ENCODE results near the gene ADAMTSL3.
"Not testable (repeated sequence)": the region's sequence is repeated elsewhere in the genome, so short reads cannot be mapped to it uniquely, and the experiment has no call there.

ADAMTSL3 gene

DNA sequence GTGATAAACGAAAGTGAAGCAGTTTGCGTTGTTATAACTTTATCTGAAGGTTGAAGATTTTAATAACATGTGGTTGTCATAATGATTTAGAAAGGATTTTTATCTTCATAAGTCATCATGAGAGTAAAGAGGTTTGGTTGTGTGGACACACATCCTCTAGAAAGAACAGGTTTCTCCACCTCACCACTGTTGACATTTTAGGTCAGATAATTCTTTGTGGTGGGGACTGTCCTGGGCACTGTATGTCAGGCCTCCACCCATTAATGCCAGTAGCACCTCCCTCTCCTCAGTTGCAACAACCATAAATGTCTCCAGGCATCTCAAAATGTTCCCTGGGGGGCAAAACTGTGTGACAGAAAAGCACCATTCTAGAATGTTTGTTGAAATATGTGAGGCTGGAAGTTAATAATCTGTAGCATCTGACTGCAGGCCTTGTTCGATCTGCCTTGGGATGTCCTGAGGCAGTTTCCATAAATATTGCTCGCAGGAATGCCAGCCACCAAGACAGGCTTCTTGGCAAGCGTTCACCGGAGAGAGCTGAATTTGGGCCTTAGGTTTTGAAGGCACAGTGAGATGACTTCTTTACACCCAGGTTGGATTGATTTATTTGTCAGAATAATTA is 100.1 kb downstream of the ADAMTSL3 start:
- DNase-seq, result no peak

DNA sequence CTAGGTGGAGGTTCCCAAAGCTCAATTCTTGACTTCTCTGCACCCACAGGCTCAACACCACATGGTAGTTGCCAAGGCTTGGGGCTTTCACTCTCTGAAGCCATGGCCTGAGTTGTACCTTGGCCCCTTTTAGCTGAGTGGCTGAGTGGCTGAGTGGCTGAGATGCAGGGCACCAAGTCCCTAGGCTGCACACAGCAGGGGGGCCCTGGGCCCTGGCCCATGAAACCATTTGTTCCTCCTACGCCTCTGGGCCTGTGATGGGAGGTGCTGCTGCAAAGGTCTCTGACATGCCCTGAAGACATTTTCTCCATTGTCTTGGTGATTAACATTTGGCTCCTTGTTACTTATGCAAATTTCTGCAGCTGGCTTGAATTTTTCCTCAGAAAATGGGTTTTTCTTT is 103.4 kb downstream of the ADAMTSL3 start:
- DNase-seq, result not testable (repeated sequence)

DNA sequence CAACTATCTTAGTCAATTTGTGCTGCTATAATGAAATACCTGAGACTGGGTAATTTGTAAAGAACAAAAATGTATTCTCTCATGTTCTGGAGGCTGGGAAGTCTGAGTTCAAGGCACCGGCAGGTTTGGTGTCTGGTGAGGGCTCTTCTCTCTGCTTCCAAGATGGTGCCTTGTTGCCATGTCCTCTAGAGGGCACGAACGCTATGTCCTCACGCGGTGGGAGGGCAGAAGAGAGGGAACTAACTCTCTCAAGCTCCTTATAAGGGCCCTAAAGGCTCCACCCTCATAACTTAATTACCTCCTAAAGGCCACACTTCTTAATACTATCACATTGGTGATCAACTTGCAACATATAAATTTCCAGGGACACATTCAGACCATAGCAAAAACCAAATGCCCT is 108.4 kb downstream of the ADAMTSL3 start:
- no peak for DNase-seq

DNA sequence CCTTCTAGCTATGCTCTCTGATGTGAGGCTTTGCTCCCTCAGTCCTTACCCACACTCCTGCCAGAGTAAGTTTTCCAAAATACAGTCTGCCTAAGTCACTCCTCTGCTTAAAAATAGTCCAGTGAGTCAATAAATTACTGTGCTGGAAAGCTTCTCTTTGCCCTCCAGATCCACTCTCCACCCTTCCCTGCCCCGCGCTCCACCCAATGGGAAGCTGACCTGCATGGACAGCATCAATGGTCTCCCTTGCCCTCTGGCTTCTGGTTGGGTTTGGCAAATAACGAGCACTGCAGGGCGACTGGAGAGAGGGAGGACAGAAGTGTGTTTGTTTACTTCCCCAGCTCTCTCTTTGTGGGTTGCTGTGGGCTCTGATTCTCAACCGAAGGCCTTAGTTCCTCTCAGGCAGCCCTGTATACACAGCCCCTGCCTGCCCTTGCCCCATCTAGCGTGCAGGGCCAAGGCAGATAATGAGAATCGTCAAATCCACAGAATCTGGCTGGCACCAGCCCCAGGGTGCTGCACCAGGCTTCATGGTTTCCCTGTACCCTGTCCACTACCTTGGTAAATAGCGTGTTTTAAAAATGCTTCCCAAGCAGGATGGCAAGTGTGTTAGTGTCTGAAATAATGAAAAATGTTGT is 110.4 kb downstream of the ADAMTSL3 start:
- no peak for DNase-seq

DNA sequence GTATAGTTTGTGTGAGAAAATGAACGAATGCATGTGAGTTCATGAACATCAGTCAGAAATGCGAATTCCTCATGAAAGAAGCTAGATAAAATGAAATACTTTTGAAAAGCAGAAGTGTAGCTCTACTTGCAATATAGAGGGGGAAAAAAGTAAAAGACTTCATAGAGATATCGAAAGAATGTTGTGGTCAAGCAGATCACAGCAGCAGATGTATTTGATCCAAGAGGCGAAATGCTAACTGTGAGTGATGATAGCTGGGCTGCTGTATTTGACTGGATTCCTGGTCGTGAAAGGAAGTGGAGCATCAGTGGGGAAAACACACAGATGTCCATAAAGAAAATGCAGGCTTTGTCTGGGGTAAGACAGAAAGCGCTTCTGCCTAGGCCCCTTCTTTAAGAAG is 112.4 kb downstream of the ADAMTSL3 start:
- no peak for DNase-seq

DNA sequence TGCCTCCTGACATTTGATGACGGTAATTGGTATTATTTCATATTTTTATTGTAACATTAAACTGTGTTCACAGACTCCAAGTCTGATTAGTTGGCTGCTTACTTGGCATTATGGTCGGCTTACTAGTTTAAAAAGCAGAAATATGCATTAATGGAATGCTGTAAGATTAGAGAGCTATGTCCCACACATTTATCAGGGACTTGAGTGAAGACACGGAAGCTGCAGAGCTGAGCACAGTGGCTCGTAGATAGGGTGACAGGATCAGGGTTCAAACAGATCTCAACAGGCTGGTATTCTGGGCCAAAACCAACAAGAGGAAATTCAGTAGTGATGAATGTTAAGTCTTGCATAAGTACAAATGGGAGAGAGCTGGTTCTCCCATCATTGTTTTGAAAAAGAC is 113.8 kb downstream of the ADAMTSL3 start:
- DNase-seq, result no peak

DNA sequence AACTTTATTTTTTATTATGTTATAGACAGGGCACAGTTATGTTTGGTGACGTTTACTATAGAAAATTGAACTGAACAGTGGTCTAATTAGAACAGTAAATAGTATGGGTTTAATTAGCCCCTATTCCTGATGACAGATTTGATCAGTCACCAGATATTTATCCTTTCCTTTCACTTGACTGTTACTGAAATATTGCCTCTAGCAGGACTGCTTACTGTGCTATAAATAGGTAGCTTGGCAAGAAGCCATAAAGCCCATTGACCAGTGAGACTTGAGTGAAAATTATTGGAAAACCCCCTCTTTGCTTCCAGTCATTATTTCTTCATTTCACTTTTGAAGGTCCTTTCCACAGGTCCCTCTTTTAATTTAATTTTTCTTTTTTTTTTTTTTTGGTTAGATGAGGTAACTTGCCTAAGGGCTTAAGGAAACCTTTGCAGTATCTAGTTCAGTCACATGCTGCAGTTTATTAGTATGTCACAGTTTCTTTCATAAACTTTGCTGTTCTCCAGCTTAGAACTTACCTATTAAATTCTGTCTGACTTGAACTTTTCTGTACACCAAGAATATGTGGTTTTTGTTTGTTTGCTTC is 115.6 kb downstream of the ADAMTSL3 start:
- no peak for DNase-seq

DNA sequence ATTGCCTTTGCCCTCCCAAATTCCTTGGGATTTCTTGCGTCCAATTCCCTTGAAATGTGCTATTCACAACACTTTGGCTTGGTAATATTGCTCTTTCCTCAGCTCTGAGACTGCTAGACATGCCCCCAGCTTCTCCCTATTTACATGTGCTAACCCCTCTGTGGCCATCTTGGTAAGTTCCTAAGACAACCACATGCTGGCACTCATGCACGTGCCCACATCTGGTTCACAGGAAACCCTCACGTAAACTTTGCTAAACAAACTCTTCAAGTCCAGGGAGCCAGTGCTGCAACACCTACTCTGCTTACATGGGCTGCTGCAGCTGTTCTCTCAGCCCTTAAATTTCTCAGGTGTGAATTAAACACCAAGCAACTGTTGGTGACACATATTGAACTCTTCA is 121.8 kb downstream of the ADAMTSL3 start:
- DNase-seq, result no peak

DNA sequence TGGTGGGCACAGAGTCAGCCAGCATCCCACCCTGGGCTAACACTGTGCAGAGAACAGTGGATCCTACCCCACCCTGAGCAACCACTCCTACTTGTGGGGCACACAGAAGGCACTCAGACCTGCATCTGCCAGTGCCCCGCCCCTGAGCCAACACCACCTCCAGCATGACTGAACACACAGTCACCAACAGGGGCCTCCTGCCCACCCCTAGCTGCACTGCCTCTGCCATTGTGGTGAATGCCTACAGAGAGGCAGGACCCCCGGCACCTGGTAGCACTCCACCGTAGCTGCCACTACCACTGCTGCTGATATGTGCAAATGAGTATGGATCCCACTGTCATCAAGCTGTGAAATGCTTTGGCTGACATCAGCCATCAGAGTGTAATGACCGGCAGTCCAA is 123.1 kb downstream of the ADAMTSL3 start:
- DNase-seq, result no peak

DNA sequence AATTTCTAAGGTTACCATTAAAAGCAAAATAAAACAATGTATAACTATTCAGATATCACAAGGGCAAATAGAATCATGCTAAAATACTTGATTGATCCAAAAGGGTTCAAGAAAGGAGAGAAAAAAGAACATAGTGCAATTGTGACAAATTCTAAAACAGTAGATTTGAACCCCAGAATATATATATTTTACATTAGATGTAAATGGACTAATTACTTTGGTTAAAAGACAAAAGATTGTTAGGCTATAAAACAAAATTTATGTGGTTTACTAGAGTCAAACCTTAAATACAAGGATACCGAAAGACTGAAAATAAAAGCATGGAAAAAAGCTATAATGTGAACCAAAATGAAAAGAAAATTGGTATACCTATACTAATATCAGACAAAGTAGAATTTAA is 129.3 kb downstream of the ADAMTSL3 start:
- no peak for DNase-seq

DNA sequence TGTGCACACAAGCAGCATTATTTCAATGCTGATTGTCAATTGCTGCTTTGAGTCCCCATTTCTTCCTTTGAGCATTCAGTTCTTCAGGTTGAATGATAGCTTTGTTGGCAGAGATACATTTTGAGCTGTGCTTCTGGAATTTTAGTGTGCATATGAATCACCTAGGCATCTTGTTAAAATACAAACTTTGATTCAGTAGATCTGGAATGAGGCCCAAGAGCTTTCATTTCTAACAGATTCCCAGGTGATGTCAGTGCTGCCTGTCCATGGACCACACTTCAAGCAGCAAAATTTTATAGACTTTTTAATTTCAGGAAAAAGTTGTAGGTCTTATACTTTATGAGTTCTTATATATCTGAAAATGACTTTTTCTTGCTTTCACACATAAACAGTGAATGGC is 131.1 kb downstream of the ADAMTSL3 start:
- no peak for DNase-seq

DNA sequence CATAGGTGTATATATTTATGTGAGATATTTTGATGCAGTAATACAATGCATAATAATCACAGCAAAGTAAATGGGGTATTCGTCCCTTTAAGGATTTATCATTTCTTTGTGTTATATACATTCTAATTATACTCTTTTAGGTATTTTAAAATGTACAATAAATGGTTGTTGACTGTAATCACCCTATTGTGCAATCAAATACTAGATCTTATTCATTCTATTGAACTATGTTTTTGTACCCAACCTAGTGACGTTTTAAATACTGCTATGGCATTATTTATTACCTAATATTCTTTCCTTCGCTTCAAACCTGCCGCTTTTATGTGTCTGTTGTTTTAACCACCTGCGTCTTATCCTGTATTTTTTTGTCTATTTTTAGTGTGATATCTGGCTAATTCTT is 132.4 kb downstream of the ADAMTSL3 start:
- no peak for DNase-seq

DNA sequence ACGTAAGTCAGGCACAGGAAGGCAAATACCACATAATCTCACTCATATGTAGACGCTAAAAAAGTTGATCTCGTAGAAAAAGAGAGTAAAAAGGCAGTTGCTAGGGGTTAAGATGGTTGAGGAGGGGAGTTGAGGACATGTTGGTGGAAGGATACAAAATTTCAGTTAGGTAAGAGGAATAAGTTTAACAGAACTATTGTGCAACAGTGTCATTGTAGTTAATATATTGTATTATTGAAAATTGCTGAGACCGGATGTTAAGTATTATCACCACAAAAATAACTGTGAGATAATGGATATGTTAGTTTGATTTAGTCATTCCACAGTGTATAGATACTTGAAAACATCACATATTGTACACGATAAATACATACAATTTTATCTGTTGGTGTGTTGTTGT is 139.1 kb downstream of the ADAMTSL3 start:
- no peak for DNase-seq

DNA sequence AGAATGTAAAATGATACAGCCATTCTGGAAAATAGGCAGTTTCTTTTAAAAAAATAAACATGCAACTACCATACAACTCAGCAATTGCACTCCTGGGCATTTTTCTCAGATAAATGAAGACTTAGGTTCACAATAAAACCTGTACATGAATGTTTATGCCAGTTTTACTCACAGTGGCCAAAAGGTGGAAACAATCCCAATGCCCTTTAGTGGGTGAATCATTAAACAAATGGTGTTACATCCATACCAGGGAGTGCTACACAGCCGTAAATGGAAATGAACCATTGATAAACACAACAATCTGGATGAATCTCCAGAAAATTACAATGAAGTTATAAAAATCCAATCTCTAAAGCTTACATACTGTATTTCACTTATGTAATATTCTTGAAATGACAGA is 140.3 kb downstream of the ADAMTSL3 start:
- DNase-seq, result no peak

DNA sequence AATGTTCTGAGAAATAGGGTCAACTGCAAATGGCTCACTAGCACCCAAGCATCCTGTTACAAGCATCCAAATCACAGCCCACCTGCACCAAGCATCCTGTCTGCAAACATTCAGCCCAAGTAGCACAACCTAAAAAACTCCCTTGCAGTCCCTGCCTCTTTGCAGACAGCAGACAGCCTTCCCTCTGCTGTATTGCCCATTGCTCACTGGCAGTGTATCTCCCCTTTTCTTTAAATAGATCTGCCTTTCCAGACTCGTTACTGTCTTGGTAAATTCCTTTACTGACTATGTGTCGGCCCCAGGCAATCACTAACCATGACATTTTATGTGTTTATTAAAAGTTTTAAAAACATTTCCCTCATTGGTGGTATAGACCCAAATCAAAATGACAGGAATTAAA is 155.4 kb downstream of the ADAMTSL3 start:
- DNase-seq, result no peak

DNA sequence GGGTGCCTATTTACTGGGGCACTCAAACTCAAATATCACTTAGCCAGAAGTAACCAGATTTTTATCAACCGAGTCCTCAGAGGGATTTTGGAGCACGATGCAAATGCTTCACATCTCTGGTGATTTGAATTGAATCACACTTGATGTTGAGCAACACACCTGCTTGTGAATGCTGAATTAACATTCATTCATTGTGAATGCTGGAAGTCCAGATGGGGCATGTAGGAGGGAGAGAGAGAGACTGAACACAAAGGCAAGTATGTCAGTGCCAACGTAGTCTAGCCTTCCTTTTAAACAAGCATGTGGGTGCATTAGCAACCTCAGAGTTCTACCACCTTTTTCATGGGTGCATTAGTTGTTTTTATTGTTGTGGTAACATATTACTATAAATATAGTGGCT is 156.2 kb downstream of the ADAMTSL3 start:
- DNase-seq, result no peak

DNA sequence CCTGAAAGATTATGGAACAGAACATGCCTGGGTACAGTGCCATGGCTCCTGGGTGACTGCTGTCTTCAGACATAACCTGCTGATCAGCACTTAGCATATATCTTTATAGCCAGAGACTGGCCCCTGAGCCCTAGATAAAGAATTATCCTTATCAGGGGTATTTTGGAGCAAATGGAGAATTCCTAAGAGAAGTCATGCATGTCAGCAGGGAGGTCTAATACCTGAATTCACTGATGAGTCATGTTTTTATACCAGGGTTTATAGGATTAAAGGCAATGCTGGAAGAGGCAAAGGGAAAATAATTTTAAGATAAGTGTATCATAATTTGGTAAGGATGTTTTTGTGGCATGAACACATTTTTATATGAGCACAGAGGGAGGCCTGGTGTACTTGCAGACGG is 159.8 kb downstream of the ADAMTSL3 start:
- no peak for DNase-seq

DNA sequence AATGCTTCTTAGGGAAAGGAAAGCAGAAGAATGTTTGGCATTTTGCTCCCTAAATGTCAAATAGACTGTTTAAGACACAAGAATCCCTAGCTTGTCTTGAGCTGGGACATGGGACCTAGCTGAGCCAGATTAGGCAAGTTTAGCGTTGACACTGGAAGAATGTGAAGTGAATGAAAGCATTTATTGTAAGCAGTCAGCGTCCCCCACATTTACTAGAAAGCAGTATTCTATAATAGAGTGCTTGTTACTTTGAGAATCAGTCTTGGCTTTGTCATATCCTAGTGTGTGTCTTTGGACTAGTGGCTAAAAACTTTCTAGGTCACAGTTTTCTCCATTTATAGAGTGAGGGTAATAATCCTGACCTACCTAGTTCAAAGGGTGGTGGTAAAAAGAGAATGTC is 161.6 kb downstream of the ADAMTSL3 start:
- no peak for DNase-seq

DNA sequence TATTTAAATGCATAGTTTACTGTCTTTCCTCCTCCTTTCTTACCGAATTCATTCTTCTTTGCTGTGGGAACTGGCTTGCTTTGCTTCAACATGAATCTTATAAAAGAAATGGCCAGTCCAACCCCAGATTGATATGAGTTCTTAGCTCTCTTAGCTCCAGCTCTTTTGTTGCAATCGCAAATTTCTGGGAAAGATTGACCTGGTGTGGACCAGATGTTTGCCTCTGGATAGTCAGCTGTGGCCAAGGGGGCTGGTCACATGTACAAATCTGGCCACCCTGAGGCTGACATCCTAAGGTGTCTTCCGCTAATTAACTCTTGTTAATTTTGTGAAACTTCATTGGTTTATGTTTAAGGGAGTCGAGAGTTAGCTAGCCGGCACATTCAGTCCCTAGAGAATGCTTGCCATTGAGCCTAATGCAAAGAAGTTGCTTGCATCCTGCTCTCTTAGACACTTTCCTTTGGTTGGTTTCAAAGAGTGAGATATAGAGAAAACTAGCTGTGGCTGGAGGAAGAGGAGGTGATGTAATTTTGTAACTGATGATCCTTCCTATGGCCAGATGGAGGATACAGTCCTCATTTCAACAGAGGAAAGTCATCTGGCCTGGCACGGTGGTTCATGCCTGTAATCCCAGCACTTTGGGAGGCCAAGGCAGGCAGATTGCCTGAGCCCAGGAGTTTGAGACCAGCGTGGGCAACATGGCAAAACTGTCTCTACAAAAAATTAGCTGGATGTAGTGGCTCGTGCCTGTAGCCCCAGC is 162.4 kb downstream of the ADAMTSL3 start:
- no peak for DNase-seq

DNA sequence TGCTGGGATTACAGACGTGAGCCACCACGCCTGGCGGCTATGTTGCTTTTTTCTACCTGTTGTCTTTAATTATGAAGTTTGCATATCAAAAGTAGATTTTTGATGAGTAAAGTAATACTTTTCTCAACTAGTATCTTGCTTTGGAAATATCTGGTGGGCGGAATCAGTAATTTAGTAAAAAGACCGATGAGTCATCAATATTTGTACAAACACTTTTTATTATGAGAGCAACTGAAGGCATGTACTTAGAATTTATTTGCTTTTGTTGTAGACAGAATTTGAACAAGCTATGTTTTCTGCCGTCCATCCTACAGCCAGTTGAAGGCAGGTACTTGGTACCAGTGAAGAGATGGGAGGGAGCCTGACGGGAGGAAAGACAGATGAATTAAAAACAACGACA is 164.7 kb downstream of the ADAMTSL3 start:
- DNase-seq, result no peak

DNA sequence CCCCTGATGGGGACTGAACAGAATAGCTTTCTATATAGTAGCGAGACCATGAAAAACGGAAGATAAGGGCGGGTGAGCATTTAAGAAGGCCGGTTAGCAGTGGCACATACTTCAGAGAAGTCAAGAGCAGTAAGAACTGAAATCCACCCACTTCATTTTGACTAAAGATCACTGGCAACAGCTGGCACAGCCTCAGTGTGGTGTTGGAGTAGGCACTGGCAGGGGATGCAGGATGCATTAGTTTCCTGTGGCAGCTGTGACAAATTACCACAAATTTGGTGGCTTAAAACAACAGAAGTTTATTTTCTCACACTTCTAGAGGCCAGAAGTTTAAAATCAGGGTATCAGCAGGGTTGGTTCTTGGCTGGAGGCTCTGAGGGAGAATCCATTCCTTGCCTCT is 176.5 kb downstream of the ADAMTSL3 start:
- no peak for DNase-seq

DNA sequence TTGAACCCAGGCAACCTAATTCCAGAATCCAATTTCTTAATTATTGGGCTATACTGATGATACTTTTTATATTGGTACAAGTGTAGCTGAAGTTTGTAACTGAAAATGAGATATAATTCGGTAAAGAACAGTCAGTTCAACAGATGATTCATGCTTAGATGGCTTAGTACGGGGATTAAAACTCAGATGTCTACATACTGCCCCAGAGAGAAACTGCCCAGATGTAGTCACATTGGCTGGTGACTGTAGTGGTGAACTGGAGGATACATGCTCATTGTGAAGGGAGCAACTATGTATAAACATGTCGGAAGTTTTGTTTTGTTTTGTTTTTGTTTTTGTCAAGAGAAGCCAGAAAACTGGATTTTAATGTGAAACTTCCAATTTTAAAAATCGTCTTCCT is 179.6 kb downstream of the ADAMTSL3 start:
- DNase-seq, result no peak

DNA sequence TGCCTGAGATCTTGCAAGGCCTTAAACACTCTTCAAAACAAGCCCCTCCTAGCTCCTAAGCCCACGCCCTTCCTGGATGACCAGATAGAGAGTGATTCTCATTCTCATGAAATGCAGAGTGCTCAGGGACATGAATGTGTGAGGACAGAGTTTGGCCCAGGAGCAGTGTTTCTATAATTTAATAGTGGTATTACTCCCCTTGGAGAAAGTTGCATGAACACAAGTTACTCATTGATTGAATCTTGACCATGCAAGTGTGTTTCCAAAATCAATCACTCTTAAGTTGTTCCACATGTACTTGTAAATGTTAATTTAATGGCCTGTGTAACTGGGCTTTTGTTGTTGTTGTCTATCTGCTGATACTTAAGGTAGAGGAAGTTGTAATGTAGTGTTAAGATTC is 181.6 kb downstream of the ADAMTSL3 start:
- no peak for DNase-seq

DNA sequence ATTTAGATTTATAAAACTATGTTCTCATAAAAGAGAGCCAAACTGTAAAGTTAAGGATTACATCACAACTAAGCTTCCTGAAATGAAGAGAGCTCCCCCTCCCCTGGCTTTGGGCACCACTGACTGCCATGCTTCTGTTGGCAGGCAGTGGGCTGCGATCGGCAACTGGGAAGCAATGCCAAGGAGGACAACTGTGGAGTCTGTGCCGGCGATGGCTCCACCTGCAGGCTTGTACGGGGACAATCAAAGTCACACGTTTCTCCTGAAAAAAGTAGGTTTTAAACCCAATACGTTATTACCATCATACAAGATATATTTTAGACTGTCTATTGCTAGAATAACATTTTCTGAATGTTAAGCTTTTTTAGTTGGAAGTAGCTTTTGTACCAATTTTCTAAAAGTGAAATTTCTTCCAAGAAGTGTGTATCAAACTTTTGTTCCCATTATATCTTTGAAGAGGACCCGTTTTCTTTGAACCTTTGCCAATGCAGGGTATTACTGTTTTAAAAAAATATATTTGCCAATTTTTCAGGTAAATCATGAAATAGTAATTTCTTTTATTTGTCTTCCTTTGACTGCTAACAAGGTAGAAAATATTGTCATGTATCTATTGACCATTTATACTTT is 184.1 kb downstream of the ADAMTSL3 start:
- DNase-seq, result no peak
